Activated CD8-positive, alpha-beta memory T cell treated with anti-CD3 and anti-CD28 coated beads, Interleukin-2, amount 50 U/mL, for 4 hours (primary cell): ENCODE results near the gene CDC42EP4.
"Not testable (repeated sequence)": the region's sequence is repeated elsewhere in the genome, so short reads cannot be mapped to it uniquely, and the experiment has no call there.

Experiments
- DNase-seq: peaks from one replicate; pipeline ENCODE4 v3.0.0-alpha.2; 2020

Gene CDC42EP4

GRCh38 chr17:73274490-73274889 lies 37.3 kb downstream of the CDC42EP4 start:
- no peak for DNase-seq

GRCh38 chr17:73272906-73273218 lies 38.9 kb downstream of the CDC42EP4 start:
- no peak for DNase-seq

GRCh38 chr17:73271072-73271471 lies 40.7 kb downstream of the CDC42EP4 start:
- no peak for DNase-seq

- DNase-seq, result no peak
These were observed 42.0 kb downstream of the CDC42EP4 start for GRCh38 chr17:73269791-73270190.

GRCh38 chr17:73269329-73269615 lies 42.5 kb downstream of the CDC42EP4 start:
- DNase-seq, result no peak

- DNase-seq, result no peak
These were observed 43.0 kb downstream of the CDC42EP4 start for GRCh38 chr17:73268582-73269328.

GRCh38 chr17:73267648-73268537 lies 43.9 kb downstream of the CDC42EP4 start:
- no peak for DNase-seq

- DNase-seq, result no peak
These were observed 45.0 kb downstream of the CDC42EP4 start for GRCh38 chr17:73266796-73267195.

- no peak for DNase-seq
These were observed 45.9 kb downstream of the CDC42EP4 start for GRCh38 chr17:73265646-73266640.

GRCh38 chr17:73264448-73264847 lies 47.4 kb downstream of the CDC42EP4 start:
- not testable (repeated sequence) for DNase-seq

- no peak for DNase-seq
These were observed 48.8 kb downstream of the CDC42EP4 start for GRCh38 chr17:73262676-73263642.

GRCh38 chr17:73261952-73262675 lies 49.7 kb downstream of the CDC42EP4 start:
- no peak for DNase-seq

GRCh38 chr17:73261617-73261951 lies 50.2 kb downstream of the CDC42EP4 start, which contains the start of gene CPSF4L:
Gene CPSF4L, minus strand, starts transcription at chr17:73261880. Its CDS starts 62 bp downstream, at chr17:73261818.
- DNase-seq, result no peak

GRCh38 chr17:73257516-73257915 lies 54.3 kb downstream of the CDC42EP4 start:
- DNase-seq, result no peak

- DNase-seq, result no peak
These were observed 55.6 kb downstream of the CDC42EP4 start for GRCh38 chr17:73256220-73256619.

- peak; percentile 60 for DNase-seq
These were observed 56.1 kb downstream of the CDC42EP4 start for GRCh38 chr17:73255671-73256181.

GRCh38 chr17:73251871-73252270 lies 59.9 kb downstream of the CDC42EP4 start:
- DNase-seq, result no peak

GRCh38 chr17:73250851-73251640 lies 60.8 kb downstream of the CDC42EP4 start:
- DNase-seq, result no peak

- no peak for DNase-seq
These were observed 62.1 kb downstream of the CDC42EP4 start for GRCh38 chr17:73249700-73250099.

- DNase-seq, result no peak
These were observed 63.3 kb downstream of the CDC42EP4 start for GRCh38 chr17:73248532-73248931.
